Measurements from ENCODE around the gene COPB2. TPM values are rescaled to one million over a fixed set of nuclear protein-coding genes. Genes with fewer than 3 reads are reported as not detected.

The COPB2 gene
- polyA plus RNA-seq, 1 of the 3 experiments (the other 2 are of a cell fraction) = 69.7 TPM

DNA sequence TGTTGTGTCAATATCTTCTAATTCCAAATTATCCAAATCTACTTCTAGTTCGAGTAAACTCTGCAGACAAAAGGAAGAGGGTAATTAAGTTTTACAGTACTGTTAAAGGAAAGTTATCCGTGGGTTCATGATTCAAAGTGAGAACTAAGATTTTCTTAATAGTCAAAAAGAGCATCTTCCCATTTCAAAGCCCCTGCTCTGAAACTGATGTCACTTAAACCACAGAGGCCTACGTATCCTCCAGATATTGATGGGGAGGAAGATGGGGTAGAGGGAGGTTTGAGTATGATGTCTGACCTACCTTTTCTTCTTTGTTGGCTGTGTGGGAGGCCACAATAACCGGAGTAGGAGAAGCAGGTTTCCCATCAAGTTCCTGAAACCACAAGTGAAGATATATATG is 31.5 kb downstream of the COPB2 start:
- Histone ChIP-seq H3K4me2 (no peak overlapping the region), H3K27me3 (ENCODE audit: insufficient read depth) (no peaks in the 10 kb centered on the region), H3F3A (replicated peaks; ENCODE audit: insufficient read depth) (peaks cover 60% of the 10 kb centered on the region), H2AFZ (ENCODE audit: low read depth) (no peak overlapping the region), H3K27ac (ENCODE audit: low read depth in 2 of 2, low read length in 1 of 2) (no peak overlapping the region), H3K36me3 (replicated peaks in 1 of 2; ENCODE audit: control insufficient read depth in 1 of 2, insufficient read depth in 2 of 2, low read length in 1 of 2) (peaks cover 84 to 98% of the 10 kb centered on the region in 2 experiments), H3K9me3 (no peaks in the 10 kb centered on the region), H3K79me2 (ENCODE audit: insufficient read depth) (peaks cover 11% of the 10 kb centered on the region; the same call in 1 of the 2 replicates), H3K4me1 (ENCODE audit: control insufficient read depth in 1 of 2, insufficient read depth in 2 of 2, low read depth in 1 of 2, low read length in 1 of 2) (peaks cover 0 to 6% of the 10 kb centered on the region in 2 experiments; a peak in 1 of 4 replicates), H3K9me2 (no peaks in the 10 kb centered on the region), H3K9ac (no peak overlapping the region), H3K4me3 (ENCODE audit: low read depth in 2 of 2, low read length in 1 of 2) (no peak overlapping the region), H4K20me1 (ENCODE audit: insufficient read depth) (peaks cover 8% of the 10 kb centered on the region; the same call in 1 of the 2 replicates)
- ChIA-PET CTCF (interaction anchor here (1.0 kb wide), 1 partner anchor 16 kb away, joined by 3 read pairs; no protein-coding TSS in a partner anchor), POLR2A (no interaction called here)
- TF ChIP-seq SMC3 (IDR thresholded peaks at IDR 0.05; ENCODE audit: low read depth, low read length) = no peak
- TF ChIP-seq MAX (IDR thresholded peaks at IDR 0.05; ENCODE audit: low read depth) = no peak
- no peak for TF ChIP-seq GABPA (IDR thresholded peaks at IDR 0.05; ENCODE audit: low read depth)
- no peak for TF ChIP-seq POLR2AphosphoS5 (IDR thresholded peaks at IDR 0.05; ENCODE audit: low read depth, low read length)
- TF ChIP-seq ELF1 (IDR thresholded peaks at IDR 0.05) = no peak
- no peak for TF ChIP-seq RCOR1 (IDR thresholded peaks at IDR 0.05; ENCODE audit: low read length)
- TF ChIP-seq FOXM1 (IDR thresholded peaks at IDR 0.05; ENCODE audit: low read depth) = no peak
- TF ChIP-seq EZH2phosphoT487 (IDR thresholded peaks at IDR 0.05; ENCODE audit: borderline replicate concordance, low read depth) = no peak
- no peak for TF ChIP-seq USF2 (IDR thresholded peaks at IDR 0.05; ENCODE audit: borderline replicate concordance, low read depth, low read length)
- TF ChIP-seq, protein P1, sequence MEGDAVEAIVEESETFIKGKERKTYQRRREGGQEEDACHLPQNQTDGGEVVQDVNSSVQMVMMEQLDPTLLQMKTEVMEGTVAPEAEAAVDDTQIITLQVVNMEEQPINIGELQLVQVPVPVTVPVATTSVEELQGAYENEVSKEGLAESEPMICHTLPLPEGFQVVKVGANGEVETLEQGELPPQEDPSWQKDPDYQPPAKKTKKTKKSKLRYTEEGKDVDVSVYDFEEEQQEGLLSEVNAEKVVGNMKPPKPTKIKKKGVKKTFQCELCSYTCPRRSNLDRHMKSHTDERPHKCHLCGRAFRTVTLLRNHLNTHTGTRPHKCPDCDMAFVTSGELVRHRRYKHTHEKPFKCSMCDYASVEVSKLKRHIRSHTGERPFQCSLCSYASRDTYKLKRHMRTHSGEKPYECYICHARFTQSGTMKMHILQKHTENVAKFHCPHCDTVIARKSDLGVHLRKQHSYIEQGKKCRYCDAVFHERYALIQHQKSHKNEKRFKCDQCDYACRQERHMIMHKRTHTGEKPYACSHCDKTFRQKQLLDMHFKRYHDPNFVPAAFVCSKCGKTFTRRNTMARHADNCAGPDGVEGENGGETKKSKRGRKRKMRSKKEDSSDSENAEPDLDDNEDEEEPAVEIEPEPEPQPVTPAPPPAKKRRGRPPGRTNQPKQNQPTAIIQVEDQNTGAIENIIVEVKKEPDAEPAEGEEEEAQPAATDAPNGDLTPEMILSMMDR (IDR thresholded peaks at IDR 0.05) = no peak
- TF ChIP-seq ZBTB33 (IDR thresholded peaks at IDR 0.05; ENCODE audit: borderline replicate concordance, low read depth) = no peak
- no peak for TF ChIP-seq GATA2 (CRISPR knock-in tag; IDR thresholded peaks at IDR 0.05)
- TF ChIP-seq SIN3A (IDR thresholded peaks at IDR 0.05; ENCODE audit: borderline replicate concordance, low read depth, low read length) = no peak
- TF ChIP-seq, protein P2, sequence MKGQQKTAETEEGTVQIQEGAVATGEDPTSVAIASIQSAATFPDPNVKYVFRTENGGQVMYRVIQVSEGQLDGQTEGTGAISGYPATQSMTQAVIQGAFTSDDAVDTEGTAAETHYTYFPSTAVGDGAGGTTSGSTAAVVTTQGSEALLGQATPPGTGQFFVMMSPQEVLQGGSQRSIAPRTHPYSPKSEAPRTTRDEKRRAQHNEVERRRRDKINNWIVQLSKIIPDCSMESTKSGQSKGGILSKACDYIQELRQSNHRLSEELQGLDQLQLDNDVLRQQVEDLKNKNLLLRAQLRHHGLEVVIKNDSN (IDR thresholded peaks at IDR 0.05; ENCODE audit: borderline replicate concordance, low read depth) = no peak
- no peak for TF ChIP-seq MEF2A (IDR thresholded peaks at IDR 0.05; ENCODE audit: borderline replicate concordance, low read depth)
- TF ChIP-seq RAD21 (IDR thresholded peaks at IDR 0.05; ENCODE audit: low read length) = no peak
- no peak for TF ChIP-seq FOXJ3 (CRISPR knock-in tag; IDR thresholded peaks at IDR 0.05)
- no peak for TF ChIP-seq TEAD4 (IDR thresholded peaks at IDR 0.05; ENCODE audit: borderline replicate concordance, insufficient read depth)
- TF ChIP-seq RFX5 (IDR thresholded peaks at IDR 0.05; ENCODE audit: low read length) = no peak
- no peak for TF ChIP-seq TAF1 (IDR thresholded peaks at IDR 0.05; ENCODE audit: borderline replicate concordance, low read depth, low read length)
- WGBS (ENCODE audit: low lambda C conversion rate) = 90% methylated on average over 4 of the region's 4 CpGs
- DNase-seq = no peak

All from SK-N-SH (cell line).